ENCODE results near the gene ANGEL1.

GRCh38 chr14:76754586-76754985, 58.1 kb downstream of the ANGEL1 start:
- TF ChIP-seq CTCF (conservative IDR thresholded peaks at IDR 0.05 in 1 of 2, IDR thresholded peaks at IDR 0.05 in 1 of 2; ENCODE audit: low read depth in 1 of 2, low read length in 2 of 2) (no peak), EZH2 (IDR thresholded peaks at IDR 0.05; ENCODE audit: low read length, missing control alignments) (no peak)
